OCI-LY7 (cell line): ENCODE measurements around the gene TDRD7.

Source experiments
- CTCF ChIP-seq: fragments of 200-600 bp; sonication (generic); conservative IDR thresholded peaks from 2 replicates; pipeline ENCODE4 v1.5.1; 2014; ENCODE audit warnings: mild to moderate bottlenecking, antibody characterized with exemption, low read length, moderate library complexity, mixed read lengths
- EZH2phosphoT487 ChIP-seq: fragments of 200-600 bp; sonication (generic); IDR thresholded peaks from 2 replicates; pipeline ENCODE4 v1.6.1; 2018; ENCODE audit warnings: low read depth, borderline replicate concordance, mild to moderate bottlenecking, mixed run types, antibody characterized with exemption, low read length, moderate library complexity, mixed read lengths

DNA sequence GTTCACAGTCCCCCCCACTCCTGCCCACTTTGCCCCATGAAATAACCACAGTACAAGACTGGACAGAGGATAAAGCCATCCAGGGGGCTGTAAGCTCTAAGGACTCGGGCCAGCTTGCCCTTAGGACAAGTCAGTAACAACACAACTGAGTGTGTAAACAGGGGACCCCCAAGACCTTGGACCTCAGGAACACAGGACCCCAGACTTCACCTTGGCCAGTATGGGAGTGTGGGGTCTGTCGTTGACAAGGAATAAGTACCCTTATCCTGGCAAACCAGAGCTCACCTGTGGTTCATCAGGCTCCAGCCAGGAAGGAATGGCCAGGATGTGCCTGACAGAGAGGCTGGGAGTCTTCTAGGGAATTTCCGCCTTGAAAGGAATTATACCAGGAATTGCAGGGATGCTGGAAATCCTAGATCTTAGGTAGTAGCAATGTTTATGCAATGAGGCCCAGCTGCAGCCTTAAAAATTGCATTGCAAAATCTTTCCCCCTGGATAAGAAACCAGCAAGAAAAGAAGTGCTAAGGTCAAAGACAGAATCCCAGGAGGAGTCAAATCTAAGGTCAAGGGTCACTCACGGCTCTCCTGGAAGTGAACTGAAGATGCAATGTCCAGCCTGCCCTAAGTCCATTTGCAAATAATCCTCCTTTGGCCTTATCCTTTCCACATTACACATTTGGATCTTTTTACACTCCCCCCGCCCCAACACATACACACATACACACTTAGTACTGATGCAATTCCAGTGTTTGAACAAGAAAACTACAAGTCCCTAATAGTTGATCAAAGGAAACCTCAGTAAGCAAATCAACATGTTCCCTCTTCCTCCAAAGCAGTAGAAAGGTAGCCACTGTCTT, 27.3 kb upstream of the TDRD7 start:
- TF ChIP-seq EZH2phosphoT487 (no peak), CTCF (no peak)
